HEK293 (cell line): ENCODE measurements around the gene NKX6-1.

Source experiments
- CTCF ChIA-PET: fragments of 350-600 bp; formaldehyde crosslinking; extraction: SDS; loops from one replicate; lab custom pipeline; 2021; ENCODE audit warnings: antibody characterized with exemption; lab: Yijun Ruan, JAX
- POLR2A ChIA-PET: fragments of 300-600 bp; formaldehyde crosslinking; extraction: SDS; loops from one replicate; lab custom pipeline; 2020; ENCODE audit warnings: antibody characterized with exemption, inconsistent platforms; lab: Yijun Ruan, JAX
- H3K27ac ChIP-seq: fragments of 200-500 bp; sonication (Bioruptor generic); 2 replicates; pipeline ENCODE4 v1.5.1; 2014; ENCODE audit warnings: low read depth, low read length, control low read depth, inconsistent platforms; ENCODE audit errors: extremely low read depth
- H3K36me3 ChIP-seq, 2 experiments: fragments of 200-500 bp in 1 of 2; sonication (Bioruptor generic) in 1 of 2; 1 replicate in 1 of 2; 2 replicates in 1 of 2; pipeline ENCODE4 v1.5.1; 2014 to 2017; ENCODE audit warnings: inconsistent platforms in 2 of 2, low read length in 2 of 2; ENCODE audit not compliant: control insufficient read depth in 2 of 2, insufficient read depth in 1 of 2
- H3K4me1 ChIP-seq: fragments of 200-500 bp; sonication (Bioruptor generic); 2 replicates; pipeline ENCODE4 v1.5.1; 2014; ENCODE audit warnings: mild to moderate bottlenecking, low read length, inconsistent platforms; ENCODE audit not compliant: control insufficient read depth, insufficient read depth
- H3K4me3 ChIP-seq: 2 replicates; pipeline ENCODE4 v1.5.1; 2011; ENCODE audit warnings: low read depth, mild to moderate bottlenecking, control low read depth, low read length, moderate library complexity
- H3K9me3 ChIP-seq: fragments of 200-500 bp; sonication (Bioruptor generic); 2 replicates; pipeline ENCODE4 v1.5.1; 2014; ENCODE audit warnings: low read depth, low read length, inconsistent platforms; ENCODE audit not compliant: control insufficient read depth, insufficient read depth
- BCL11B ChIP-seq: fragments of 450-650 bp; formaldehyde crosslinking; IDR thresholded peaks from 2 replicates; pipeline ENCODE4 v1.5.1; 2016; ENCODE audit warnings: low read depth, missing biosample characterization, missing genetic modification characterization
- KLF10 ChIP-seq: fragments of 450-650 bp; IDR thresholded peaks from 2 replicates; pipeline ENCODE4 v1.5.1; 2018; ENCODE audit warnings: missing biosample characterization, mild to moderate bottlenecking, missing genetic modification characterization
- MYNN ChIP-seq: fragments of 450-650 bp; formaldehyde crosslinking; IDR thresholded peaks from 2 replicates; pipeline ENCODE4 v1.5.1; 2016; ENCODE audit warnings: missing biosample characterization, missing genetic modification characterization, borderline replicate concordance
- OSR2 ChIP-seq: fragments of 450-650 bp; formaldehyde crosslinking; IDR thresholded peaks from 2 replicates; pipeline ENCODE4 v1.5.1; 2016; ENCODE audit warnings: missing biosample characterization, missing genetic modification characterization
- REPIN1 ChIP-seq: fragments of 450-650 bp; formaldehyde crosslinking; IDR thresholded peaks from 2 replicates; pipeline ENCODE4 v1.5.1; 2017; ENCODE audit warnings: missing biosample characterization, missing genetic modification characterization, low read depth
- ZNF112 ChIP-seq: fragments of 450-650 bp; formaldehyde crosslinking; IDR thresholded peaks from 2 replicates; pipeline ENCODE4 v1.5.0; 2017; ENCODE audit warnings: missing biosample characterization, missing genetic modification characterization
- ZNF138 ChIP-seq: fragments of 450-650 bp; formaldehyde crosslinking; IDR thresholded peaks from 2 replicates; pipeline ENCODE4 v1.5.1; 2016; ENCODE audit warnings: missing biosample characterization, missing genetic modification characterization, borderline replicate concordance
- ZNF211 ChIP-seq: fragments of 450-650 bp; formaldehyde crosslinking; IDR thresholded peaks from 2 replicates; pipeline ENCODE4 v1.5.1; 2016; ENCODE audit warnings: low read depth, missing biosample characterization, missing genetic modification characterization
- ZNF221 ChIP-seq: fragments of 450-650 bp; formaldehyde crosslinking; IDR thresholded peaks from 2 replicates; pipeline ENCODE4 v1.5.1; 2017; ENCODE audit warnings: missing biosample characterization, missing genetic modification characterization, borderline replicate concordance
- ZNF23 ChIP-seq: fragments of 450-650 bp; formaldehyde crosslinking; IDR thresholded peaks from 2 replicates; pipeline ENCODE4 v1.5.1; 2016; ENCODE audit warnings: missing biosample characterization, missing genetic modification characterization, borderline replicate concordance
- ZNF302 ChIP-seq: fragments of 450-650 bp; formaldehyde crosslinking; IDR thresholded peaks from 2 replicates; pipeline ENCODE4 v1.5.1; 2016; ENCODE audit warnings: missing biosample characterization, missing genetic modification characterization, low read depth
- ZNF48 ChIP-seq: fragments of 450-650 bp; formaldehyde crosslinking; IDR thresholded peaks from 2 replicates; pipeline ENCODE4 v1.5.1; 2016; ENCODE audit warnings: missing biosample characterization, missing genetic modification characterization
- ZNF585B ChIP-seq: fragments of 450-650 bp; formaldehyde crosslinking; IDR thresholded peaks from 2 replicates; pipeline ENCODE4 v1.5.1; 2016; ENCODE audit warnings: missing biosample characterization, missing genetic modification characterization
- ZNF76 ChIP-seq: fragments of 450-650 bp; formaldehyde crosslinking; IDR thresholded peaks from 2 replicates; pipeline ENCODE4; 2016; ENCODE audit warnings: low read depth, missing biosample characterization, missing genetic modification characterization, borderline replicate concordance
- ZNF791 ChIP-seq: fragments of 450-650 bp; formaldehyde crosslinking; IDR thresholded peaks from 2 replicates; pipeline ENCODE4 v1.5.1; 2016; ENCODE audit warnings: missing biosample characterization, missing genetic modification characterization
- ZNF843 ChIP-seq: fragments of 450-650 bp; formaldehyde crosslinking; IDR thresholded peaks from 2 replicates; pipeline ENCODE4 v1.5.1; 2016; ENCODE audit warnings: missing biosample characterization, missing genetic modification characterization
- ZSCAN16 ChIP-seq: fragments of 450-650 bp; formaldehyde crosslinking; IDR thresholded peaks from 2 replicates; pipeline ENCODE4 v1.5.1; 2016; ENCODE audit warnings: missing biosample characterization, missing genetic modification characterization
- ZXDB ChIP-seq: fragments of 450-650 bp; formaldehyde crosslinking; IDR thresholded peaks from 2 replicates; pipeline ENCODE4 v1.5.1; 2016; ENCODE audit warnings: missing biosample characterization, missing genetic modification characterization
- TF ChIP-seq, protein P1 (sequence below): fragments of 450-650 bp; formaldehyde crosslinking; IDR thresholded peaks from 2 replicates; pipeline ENCODE4 v1.5.1; 2017; ENCODE audit warnings: missing biosample characterization, missing genetic modification characterization
- TF ChIP-seq, protein P2 (sequence below): fragments of 450-650 bp; formaldehyde crosslinking; IDR thresholded peaks from 2 replicates; pipeline ENCODE4 v1.5.1; 2016; ENCODE audit warnings: missing biosample characterization, missing genetic modification characterization
- TF ChIP-seq, protein P3 (sequence below): fragments of 450-650 bp; formaldehyde crosslinking; IDR thresholded peaks from 2 replicates; pipeline ENCODE4 v1.5.1; 2016; ENCODE audit warnings: missing biosample characterization, missing genetic modification characterization
- TF ChIP-seq, protein P4 (sequence below): fragments of 450-650 bp; formaldehyde crosslinking; conservative IDR thresholded peaks from 2 replicates; pipeline ENCODE4 v1.5.1; 2016; ENCODE audit warnings: low read depth, missing biosample characterization, missing genetic modification characterization

Gene NKX6-1

DNA sequence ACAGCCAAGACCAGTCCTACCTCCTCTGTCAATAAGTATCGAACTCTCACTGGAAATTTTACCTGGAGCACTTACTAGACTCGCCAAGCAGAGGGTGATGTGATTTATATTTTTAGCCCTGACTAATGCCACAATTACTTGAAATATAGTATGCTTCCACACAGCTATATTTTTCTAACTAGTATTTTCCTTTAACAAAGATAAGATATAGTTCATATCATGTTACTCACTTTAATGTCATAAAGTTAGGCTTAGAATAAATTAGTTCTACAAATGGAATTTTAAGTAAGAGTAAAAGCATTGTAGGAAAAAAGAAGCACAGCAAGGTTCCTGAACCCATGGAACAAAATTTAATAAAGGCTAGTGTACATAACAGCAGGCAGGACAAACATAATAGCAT, 16.0 kb upstream of the NKX6-1 start:
- 0 out of 2 replicates have a peak, but pooled peaks cover 3% of the 10 kb centered on the region for H3K4me1 ChIP-seq
- no peak overlapping the region for H3K27ac ChIP-seq
- TF ChIP-seq, protein P1, sequence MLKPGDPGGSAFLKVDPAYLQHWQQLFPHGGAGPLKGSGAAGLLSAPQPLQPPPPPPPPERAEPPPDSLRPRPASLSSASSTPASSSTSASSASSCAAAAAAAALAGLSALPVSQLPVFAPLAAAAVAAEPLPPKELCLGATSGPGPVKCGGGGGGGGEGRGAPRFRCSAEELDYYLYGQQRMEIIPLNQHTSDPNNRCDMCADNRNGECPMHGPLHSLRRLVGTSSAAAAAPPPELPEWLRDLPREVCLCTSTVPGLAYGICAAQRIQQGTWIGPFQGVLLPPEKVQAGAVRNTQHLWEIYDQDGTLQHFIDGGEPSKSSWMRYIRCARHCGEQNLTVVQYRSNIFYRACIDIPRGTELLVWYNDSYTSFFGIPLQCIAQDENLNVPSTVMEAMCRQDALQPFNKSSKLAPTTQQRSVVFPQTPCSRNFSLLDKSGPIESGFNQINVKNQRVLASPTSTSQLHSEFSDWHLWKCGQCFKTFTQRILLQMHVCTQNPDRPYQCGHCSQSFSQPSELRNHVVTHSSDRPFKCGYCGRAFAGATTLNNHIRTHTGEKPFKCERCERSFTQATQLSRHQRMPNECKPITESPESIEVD = peak; percentile 55; the same call in 1 of the 2 replicates
- TF ChIP-seq ZNF843 (tag by site-specific recombination) (peak; percentile 76; the same call in 1 of the 2 replicates), BCL11B (tag by site-specific recombination) (no peak), ZXDB (tag by site-specific recombination) (0 out of 2 replicates have a peak, but pooled peaks have one; percentile 31), ZNF221 (tag by site-specific recombination) (no peak)
- no peak overlapping the region for H3K4me3 ChIP-seq
- ChIA-PET POLR2A (no interaction called here), CTCF (no interaction called here)
- H3K36me3 ChIP-seq = no peaks in the 10 kb centered on the region
- no peaks in the 10 kb centered on the region for H3K9me3 ChIP-seq

DNA sequence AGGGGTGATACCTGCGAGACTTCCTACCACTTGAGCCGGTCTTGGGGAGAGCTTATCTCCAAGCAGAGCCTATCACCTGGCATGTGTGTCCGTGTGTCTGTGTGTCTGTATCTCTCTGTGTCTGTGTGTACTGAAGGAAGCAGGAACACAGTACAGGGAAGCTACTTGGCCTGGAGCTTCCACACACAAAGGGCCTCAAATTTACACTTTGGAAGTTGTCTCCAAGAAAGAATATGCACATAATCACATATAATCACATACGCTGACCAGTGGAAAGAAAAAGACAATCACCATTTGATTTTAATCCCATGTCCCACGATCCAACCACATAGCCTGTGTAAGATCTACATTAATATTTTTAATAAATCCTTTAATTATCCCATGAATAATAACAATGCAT, 13.2 kb upstream of the NKX6-1 start:
- Histone ChIP-seq H3K4me3 (no peak overlapping the region), H3K27ac (no peak overlapping the region), H3K9me3 (no peaks in the 10 kb centered on the region), H3K4me1 (0 out of 2 replicates have a peak, but pooled peaks cover 3% of the 10 kb centered on the region), H3K36me3 (no peaks in the 10 kb centered on the region)
- no peak for TF ChIP-seq MYNN (tag by site-specific recombination)
- no peak for TF ChIP-seq KLF10 (tag by site-specific recombination)
- no peak for TF ChIP-seq ZNF585B (tag by site-specific recombination)
- TF ChIP-seq REPIN1 (tag by site-specific recombination) = no peak
- TF ChIP-seq ZSCAN16 = no peak
- TF ChIP-seq ZNF211 (tag by site-specific recombination) = no peak
- TF ChIP-seq ZNF138 (tag by site-specific recombination) = no peak
- no peak for TF ChIP-seq ZNF76
- no peak for TF ChIP-seq ZNF23 (tag by site-specific recombination)
- TF ChIP-seq, protein P2, sequence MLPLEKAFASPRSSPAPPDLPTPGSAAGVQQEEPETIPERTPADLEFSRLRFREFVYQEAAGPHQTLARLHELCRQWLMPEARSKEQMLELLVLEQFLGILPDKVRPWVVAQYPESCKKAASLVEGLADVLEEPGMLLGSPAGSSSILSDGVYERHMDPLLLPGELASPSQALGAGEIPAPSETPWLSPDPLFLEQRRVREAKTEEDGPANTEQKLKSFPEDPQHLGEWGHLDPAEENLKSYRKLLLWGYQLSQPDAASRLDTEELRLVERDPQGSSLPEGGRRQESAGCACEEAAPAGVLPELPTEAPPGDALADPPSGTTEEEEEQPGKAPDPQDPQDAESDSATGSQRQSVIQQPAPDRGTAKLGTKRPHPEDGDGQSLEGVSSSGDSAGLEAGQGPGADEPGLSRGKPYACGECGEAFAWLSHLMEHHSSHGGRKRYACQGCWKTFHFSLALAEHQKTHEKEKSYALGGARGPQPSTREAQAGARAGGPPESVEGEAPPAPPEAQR = no peak
- no peak for TF ChIP-seq ZNF48 (tag by site-specific recombination)
- TF ChIP-seq ZNF302 (tag by site-specific recombination) = no peak
- TF ChIP-seq, protein P3, sequence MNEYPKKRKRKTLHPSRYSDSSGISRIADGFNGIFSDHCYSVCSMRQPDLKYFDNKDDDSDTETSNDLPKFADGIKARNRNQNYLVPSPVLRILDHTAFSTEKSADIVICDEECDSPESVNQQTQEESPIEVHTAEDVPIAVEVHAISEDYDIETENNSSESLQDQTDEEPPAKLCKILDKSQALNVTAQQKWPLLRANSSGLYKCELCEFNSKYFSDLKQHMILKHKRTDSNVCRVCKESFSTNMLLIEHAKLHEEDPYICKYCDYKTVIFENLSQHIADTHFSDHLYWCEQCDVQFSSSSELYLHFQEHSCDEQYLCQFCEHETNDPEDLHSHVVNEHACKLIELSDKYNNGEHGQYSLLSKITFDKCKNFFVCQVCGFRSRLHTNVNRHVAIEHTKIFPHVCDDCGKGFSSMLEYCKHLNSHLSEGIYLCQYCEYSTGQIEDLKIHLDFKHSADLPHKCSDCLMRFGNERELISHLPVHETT (tag by site-specific recombination) = no peak
- TF ChIP-seq, protein P4, sequence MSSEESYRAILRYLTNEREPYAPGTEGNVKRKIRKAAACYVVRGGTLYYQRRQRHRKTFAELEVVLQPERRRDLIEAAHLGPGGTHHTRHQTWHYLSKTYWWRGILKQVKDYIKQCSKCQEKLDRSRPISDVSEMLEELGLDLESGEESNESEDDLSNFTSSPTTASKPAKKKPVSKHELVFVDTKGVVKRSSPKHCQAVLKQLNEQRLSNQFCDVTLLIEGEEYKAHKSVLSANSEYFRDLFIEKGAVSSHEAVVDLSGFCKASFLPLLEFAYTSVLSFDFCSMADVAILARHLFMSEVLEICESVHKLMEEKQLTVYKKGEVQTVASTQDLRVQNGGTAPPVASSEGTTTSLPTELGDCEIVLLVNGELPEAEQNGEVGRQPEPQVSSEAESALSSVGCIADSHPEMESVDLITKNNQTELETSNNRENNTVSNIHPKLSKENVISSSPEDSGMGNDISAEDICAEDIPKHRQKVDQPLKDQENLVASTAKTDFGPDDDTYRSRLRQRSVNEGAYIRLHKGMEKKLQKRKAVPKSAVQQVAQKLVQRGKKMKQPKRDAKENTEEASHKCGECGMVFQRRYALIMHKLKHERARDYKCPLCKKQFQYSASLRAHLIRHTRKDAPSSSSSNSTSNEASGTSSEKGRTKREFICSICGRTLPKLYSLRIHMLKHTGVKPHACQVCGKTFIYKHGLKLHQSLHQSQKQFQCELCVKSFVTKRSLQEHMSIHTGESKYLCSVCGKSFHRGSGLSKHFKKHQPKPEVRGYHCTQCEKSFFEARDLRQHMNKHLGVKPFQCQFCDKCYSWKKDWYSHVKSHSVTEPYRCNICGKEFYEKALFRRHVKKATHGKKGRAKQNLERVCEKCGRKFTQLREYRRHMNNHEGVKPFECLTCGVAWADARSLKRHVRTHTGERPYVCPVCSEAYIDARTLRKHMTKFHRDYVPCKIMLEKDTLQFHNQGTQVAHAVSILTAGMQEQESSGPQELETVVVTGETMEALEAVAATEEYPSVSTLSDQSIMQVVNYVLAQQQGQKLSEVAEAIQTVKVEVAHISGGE (tag by site-specific recombination) = no peak
- TF ChIP-seq ZNF112 (tag by site-specific recombination) = no peak
- TF ChIP-seq OSR2 (tag by site-specific recombination) = no peak
- no peak for TF ChIP-seq ZNF791 (tag by site-specific recombination)
- CTCF ChIA-PET = interaction anchor here (1.2 kb wide), 1 partner anchor 17 kb away, joined by 6 read pairs; no protein-coding TSS in a partner anchor
- POLR2A ChIA-PET = no interaction called here
